K562 (cell line): Measurements from ENCODE around the gene MAD2L1BP. TPM values are rescaled to one million over a fixed set of nuclear protein-coding genes. Genes with fewer than 3 reads are reported as not detected.

Experiments used
- ATF6 ChIP-seq: sonication (generic); formaldehyde crosslinking; IDR thresholded peaks from 2 replicates; pipeline ENCODE4 v1.4.0; 2020; ENCODE audit warnings: mild to moderate bottlenecking, missing genetic modification reagents
- HCFC1 ChIP-seq: IDR thresholded peaks from 2 replicates; pipeline ENCODE4 v1.6.1; 2012; ENCODE audit warnings: low read depth, low read length, improper control_type of control experiment
- HMG20A ChIP-seq: fragments of 450-650 bp; formaldehyde crosslinking; conservative IDR thresholded peaks from 2 replicates; pipeline ENCODE4 v1.4.0; 2020; ENCODE audit warnings: mild to moderate bottlenecking, mixed read lengths
- MCM7 ChIP-seq, 2 experiments: fragments of 450-650 bp; IDR thresholded peaks; 2 replicates each; pipeline ENCODE4 v1.6.1; 2016 to 2018
- MLLT1 ChIP-seq, 2 experiments: fragments of 450-650 bp; IDR thresholded peaks; 2 replicates each; pipeline ENCODE4 v1.6.1; 2016
- MXD1 ChIP-seq: fragments of 250-450 bp; sonication (Bioruptor Pico); IDR thresholded peaks from 2 replicates; pipeline ENCODE4 v1.8.0; 2021; ENCODE audit warnings: borderline replicate concordance, mild to moderate bottlenecking, moderate library complexity; ENCODE audit not compliant: poor library complexity, severe bottlenecking
- NFYB ChIP-seq: IDR thresholded peaks from 2 replicates; pipeline ENCODE4 v1.6.1; 2011; ENCODE audit warnings: mild to moderate bottlenecking, moderate library complexity; ENCODE audit not compliant: insufficient read length; ENCODE audit errors: extremely low read depth
- POLR3A ChIP-seq: IDR thresholded peaks from 2 replicates; pipeline ENCODE4 v1.6.1; 2011; ENCODE audit warnings: borderline replicate concordance, mild to moderate bottlenecking, moderate library complexity; ENCODE audit not compliant: insufficient read length, insufficient read depth; ENCODE audit errors: extremely low read depth
- RREB1 ChIP-seq: fragments of 250-450 bp; sonication (Bioruptor Pico); IDR thresholded peaks from 2 replicates; pipeline ENCODE4 v1.4.0; 2020
- SMARCA5 ChIP-seq: fragments of 450-650 bp; IDR thresholded peaks from 2 replicates; pipeline ENCODE4 v1.6.1; 2016
- TEAD2 ChIP-seq: fragments of 450-650 bp; IDR thresholded peaks from 2 replicates; pipeline ENCODE4 v1.6.1; 2016; ENCODE audit warnings: missing genetic modification characterization, control low read depth, missing compliant biosample characterization
- THRAP3 ChIP-seq: fragments of 450-650 bp; IDR thresholded peaks from 2 replicates; pipeline ENCODE4 v1.6.1; 2016; ENCODE audit warnings: mild to moderate bottlenecking, inconsistent platforms, borderline replicate concordance
- ZNF174 ChIP-seq: fragments of 250-450 bp; sonication (Bioruptor Pico); IDR thresholded peaks from 2 replicates; pipeline ENCODE4 v1.4.0; 2020; ENCODE audit warnings: mild to moderate bottlenecking
- ZNF436 ChIP-seq: fragments of 250-450, 450-650 bp; sonication (Bioruptor Pico); formaldehyde crosslinking; IDR thresholded peaks from 2 replicates; pipeline ENCODE4 v1.7.0; 2020; ENCODE audit warnings: mild to moderate bottlenecking
- ZNF639 ChIP-seq, 2 experiments: fragments of 200-800 bp in 1 of 2; sonication (Bioruptor generic) in 1 of 2; sonication (generic) in 1 of 2; formaldehyde crosslinking in 1 of 2; IDR thresholded peaks in 1 of 2; conservative IDR thresholded peaks in 1 of 2; 2 replicates each; pipeline versions ENCODE4 v1.5.0 to v1.6.1; 2016 to 2020; ENCODE audit warnings: missing compliant biosample characterization in 1 of 2, missing genetic modification characterization in 1 of 2, missing genetic modification reagents in 1 of 2
- polyA plus RNA-seq, 8 experiments: library from polyadenylated mRNA; depleted of rRNA in 4 of 8; stranded (reverse) in 5 of 8; unstranded in 3 of 8; fragments of >200 nt; fragmentation: Nextera tagmentation in 2 of 8; fragmentation: Illumina TruSeq in 1 of 8; extraction: Ambion mirVana in 2 of 8; extraction: Trizol in 1 of 8; gene quantifications; 2 replicates each; pipeline versions ENCODE4 v1.2.1 to v1.2.3, GENCODE V29; 2011 to 2014; ENCODE audit warnings: inconsistent platforms in 1 of 8, missing spikeins in 1 of 8
- total RNA-seq, 7 experiments: library from RNA; depleted of rRNA in 6 of 7; stranded (reverse); fragments of >200 nt in 6 of 7; fragmentation: Illumina TruSeq in 2 of 7; extraction: Trizol in 2 of 7; gene quantifications; 2 replicates each; pipeline versions ENCODE4 v1.2.1 to v1.2.3, GENCODE V29; 2011 to 2021; ENCODE audit warnings: low replicate concordance in 1 of 7

Gene MAD2L1BP
- total and polyA plus RNA-seq, 9 of the 15 experiments (the other 6 are each of a cell fraction or from before 2014, with no cell fraction given) = 69.7 to 321 (median 111) TPM

GRCh38 chr6:43629505-43630300 lies 5.9 kb upstream of the MAD2L1BP start (continued):
- TF ChIP-seq ZNF639 (CRISPR knock-in tag; conservative IDR thresholded peaks at IDR 0.05 in 1 of 2, IDR thresholded peaks at IDR 0.05 in 1 of 2) (no peak), ZNF436 (CRISPR knock-in tag) (no peak), MCM7 (IDR thresholded peaks at IDR 0.05) (no peak), ZNF174 (CRISPR knock-in tag) (no peak), HCFC1 (no peak; the same call in 1 of the 2 replicates), RREB1 (no peak), THRAP3 (no peak), HMG20A (CRISPR knock-in tag) (no peak), SMARCA5 (no peak), NFYB (peak; percentile 87), ATF6 (peak; percentile 20; the same call in 1 of the 2 replicates), MLLT1 (IDR thresholded peaks at IDR 0.05) (peak; percentile 88 to 92), MXD1 (no peak), POLR3A (no peak), TEAD2 (no peak)
